Activated T-helper 2 cell treated with anti-CD3 and anti-CD28 coated beads, Interferon-gamma antibody, Interleukin-2, Interleukin-4, amounts not matched to agents 10 μg/mL and 5 μg/mL and 100 μg/mL, durations not matched to agents 14 hours and 24 hours and 36 hours (primary cell): ENCODE results near the gene LRCH1. TPM values are rescaled to one million over a fixed set of nuclear protein-coding genes. Genes with fewer than 3 reads are reported as not detected.
A peak's percentile ranks its signal among the peaks of the same experiment; 100 is the strongest.
"Not testable (repeated sequence)": the region's sequence is repeated elsewhere in the genome, so short reads cannot be mapped to it uniquely, and the experiment has no call there.

Source experiments
- DNase-seq: peaks from one replicate; pipeline ENCODE4 v3.0.0; 2021; ENCODE audit warnings: low spot score
- H3K27ac Mint-ChIP-seq: one replicate; pipeline ENCODE4 v1.8.0; 2021; ENCODE audit warnings: mixed read lengths
- H3K27me3 Mint-ChIP-seq: one replicate; pipeline ENCODE4 v1.8.0; 2021; ENCODE audit warnings: low read depth, mixed read lengths
- H3K36me3 Mint-ChIP-seq: one replicate; pipeline ENCODE4 v1.8.0; 2021; ENCODE audit warnings: low read depth, mixed read lengths
- H3K4me1 Mint-ChIP-seq: one replicate; pipeline ENCODE4 v1.8.0; 2021; ENCODE audit warnings: low read depth, mixed read lengths
- H3K4me3 Mint-ChIP-seq: one replicate; pipeline ENCODE4 v1.8.0; 2021; ENCODE audit warnings: low read depth, mild to moderate bottlenecking, moderate library complexity, mixed read lengths
- H3K9me3 Mint-ChIP-seq: one replicate; pipeline ENCODE4 v1.8.0; 2021; ENCODE audit warnings: mixed read lengths
- intact Hi-C: fragments of 100-400 bp; cut with micrococcal nuclease; formaldehyde crosslinking; loops from one replicate; pipeline ENCODE4 v1.15.1; 2023
- total RNA-seq: library from RNA; stranded (reverse); gene quantifications from 2 replicates; pipeline ENCODE4 v1.2.3, GENCODE V29; 2022

Gene LRCH1
- total RNA-seq, 1 donor from 2014 or later = 17.8 TPM

DNA sequence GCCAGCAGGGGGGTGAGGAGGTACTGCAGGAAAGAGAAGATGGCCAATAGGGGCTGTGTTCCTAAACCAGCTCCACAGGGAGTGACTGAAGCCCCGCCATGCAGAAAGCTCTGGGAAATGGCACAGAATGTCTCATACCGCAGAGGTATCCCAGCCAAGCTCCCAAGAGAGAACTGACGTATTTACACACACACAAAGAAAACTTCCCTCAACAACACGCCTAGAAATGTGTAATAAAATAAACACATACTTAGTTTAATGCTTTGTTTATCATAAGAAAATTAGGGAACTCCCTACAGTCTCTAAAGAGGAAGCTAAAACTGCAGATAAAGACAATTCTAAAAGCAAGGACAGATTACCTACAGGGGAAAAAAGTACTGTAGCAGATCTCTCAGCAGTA lies 204.0 kb downstream of the LRCH1 start:
- DNase-seq = no peak
- intact Hi-C loops = no loop called here
- Mint-ChIP-seq H3K27ac (no peak overlapping the region), H3K27me3 (no peaks in the 10 kb centered on the region), H3K9me3 (no peaks in the 10 kb centered on the region), H3K4me3 (no peak overlapping the region), H3K36me3 (peaks cover 19% of the 10 kb centered on the region), H3K4me1 (peaks cover 40% of the 10 kb centered on the region)

GRCh38 chr13:46757640-46758039 lies 204.7 kb downstream of the LRCH1 start:
- H3K27ac Mint-ChIP-seq = peak overlapping the region; percentile 4
- H3K9me3 Mint-ChIP-seq = no peaks in the 10 kb centered on the region
- no peak overlapping the region for H3K4me3 Mint-ChIP-seq
- no peak for DNase-seq
- H3K4me1 Mint-ChIP-seq = peaks cover 38% of the 10 kb centered on the region
- peaks cover 16% of the 10 kb centered on the region for H3K36me3 Mint-ChIP-seq
- H3K27me3 Mint-ChIP-seq = no peaks in the 10 kb centered on the region
- intact Hi-C loops = no loop called here

GRCh38 chr13:46759846-46760245 lies 206.9 kb downstream of the LRCH1 start:
- H3K36me3 Mint-ChIP-seq = peaks cover under 1% of the 10 kb centered on the region

DNA sequence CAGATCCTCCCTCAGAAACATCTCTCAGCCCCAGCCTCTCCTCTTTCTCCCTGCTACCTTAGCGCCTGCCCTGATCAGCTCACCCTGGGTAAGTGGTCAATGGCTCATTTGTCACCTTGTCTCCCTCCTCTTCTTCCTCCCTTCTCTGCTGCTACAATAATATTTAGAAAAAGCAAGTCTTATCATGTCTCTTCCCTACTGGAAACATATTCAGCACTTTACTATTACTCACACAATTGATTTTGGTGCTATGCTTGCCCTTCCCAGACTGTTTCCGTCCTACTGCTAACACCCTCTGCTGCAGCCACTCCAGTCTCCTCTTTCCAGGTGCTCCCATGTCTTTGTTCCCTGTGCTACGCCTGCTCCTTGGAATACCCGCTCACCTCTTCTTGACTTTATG lies 208.2 kb downstream of the LRCH1 start:
- no peak overlapping the region for H3K4me3 Mint-ChIP-seq

More at GRCh38 chr13:46759846-46760245, 206.9 kb downstream of the LRCH1 start:
- Mint-ChIP-seq H3K9me3 (no peaks in the 10 kb centered on the region), H3K4me3 (no peak overlapping the region), H3K4me1 (peaks cover 25% of the 10 kb centered on the region), H3K27me3 (no peaks in the 10 kb centered on the region), H3K27ac (no peak overlapping the region)
- intact Hi-C loops = no loop called here
- no peak for DNase-seq

GRCh38 chr13:46761866-46762265 lies 208.9 kb downstream of the LRCH1 start:
- no peak for DNase-seq
- Mint-ChIP-seq H3K4me3 (no peak overlapping the region), H3K27ac (no peak overlapping the region), H3K36me3 (no peaks in the 10 kb centered on the region), H3K9me3 (no peaks in the 10 kb centered on the region), H3K27me3 (no peaks in the 10 kb centered on the region), H3K4me1 (peaks cover 25% of the 10 kb centered on the region)
- intact Hi-C loops = no loop called here

More for the DNA sequence above, 208.2 kb downstream of the LRCH1 start:
- no peak for DNase-seq
- Mint-ChIP-seq H3K36me3 (no peaks in the 10 kb centered on the region), H3K4me1 (peaks cover 25% of the 10 kb centered on the region), H3K27ac (no peak overlapping the region), H3K9me3 (no peaks in the 10 kb centered on the region), H3K27me3 (no peaks in the 10 kb centered on the region)
- intact Hi-C loops = no loop called here

DNA sequence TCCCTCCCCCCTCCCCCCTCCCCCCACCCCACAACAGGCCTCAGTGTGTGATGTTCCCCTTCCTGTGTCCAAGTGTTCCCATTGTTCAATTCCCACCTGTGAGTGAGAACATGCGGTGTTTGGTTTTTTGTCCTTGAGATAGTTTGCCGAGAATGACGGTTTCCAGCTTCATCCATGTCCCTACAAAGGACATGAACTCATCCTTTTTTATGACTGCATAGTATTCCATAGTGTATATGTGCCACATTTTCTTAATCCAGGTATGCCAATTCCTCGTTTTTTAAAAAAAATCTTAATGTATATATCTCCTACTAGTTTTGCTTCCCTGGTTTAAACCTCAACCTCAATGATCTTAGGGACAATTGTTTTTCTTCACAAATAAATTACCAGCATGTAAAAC lies 217.0 kb downstream of the LRCH1 start:
- intact Hi-C loops, H3K4me1 Mint-ChIP-seq: not testable (repeated sequence)
- peaks cover 57% of the 10 kb centered on the region for H3K36me3 Mint-ChIP-seq

GRCh38 chr13:46771693-46772092 lies 218.7 kb downstream of the LRCH1 start:
- H3K36me3 Mint-ChIP-seq = peaks cover 72% of the 10 kb centered on the region
- H3K27ac Mint-ChIP-seq = no peak overlapping the region
- no peak overlapping the region for H3K4me3 Mint-ChIP-seq
- H3K4me1 Mint-ChIP-seq = no peaks in the 10 kb centered on the region
- no peaks in the 10 kb centered on the region for H3K27me3 Mint-ChIP-seq
- no peaks in the 10 kb centered on the region for H3K9me3 Mint-ChIP-seq
- intact Hi-C loops = no loop called here
- DNase-seq = no peak

More for the DNA sequence above, 217.0 kb downstream of the LRCH1 start:
- not testable (repeated sequence) for H3K27me3 Mint-ChIP-seq, DNase-seq, H3K4me3 Mint-ChIP-seq, H3K27ac Mint-ChIP-seq, H3K9me3 Mint-ChIP-seq

GRCh38 chr13:46773541-46773940 lies 220.6 kb downstream of the LRCH1 start:
- intact Hi-C loops = no loop called here
- H3K4me1 Mint-ChIP-seq = no peaks in the 10 kb centered on the region
- no peak overlapping the region for H3K4me3 Mint-ChIP-seq
- H3K27me3 Mint-ChIP-seq = no peaks in the 10 kb centered on the region
- no peaks in the 10 kb centered on the region for H3K9me3 Mint-ChIP-seq
- peaks cover 80% of the 10 kb centered on the region for H3K36me3 Mint-ChIP-seq
- no peak for DNase-seq
- H3K27ac Mint-ChIP-seq = no peak overlapping the region

DNA sequence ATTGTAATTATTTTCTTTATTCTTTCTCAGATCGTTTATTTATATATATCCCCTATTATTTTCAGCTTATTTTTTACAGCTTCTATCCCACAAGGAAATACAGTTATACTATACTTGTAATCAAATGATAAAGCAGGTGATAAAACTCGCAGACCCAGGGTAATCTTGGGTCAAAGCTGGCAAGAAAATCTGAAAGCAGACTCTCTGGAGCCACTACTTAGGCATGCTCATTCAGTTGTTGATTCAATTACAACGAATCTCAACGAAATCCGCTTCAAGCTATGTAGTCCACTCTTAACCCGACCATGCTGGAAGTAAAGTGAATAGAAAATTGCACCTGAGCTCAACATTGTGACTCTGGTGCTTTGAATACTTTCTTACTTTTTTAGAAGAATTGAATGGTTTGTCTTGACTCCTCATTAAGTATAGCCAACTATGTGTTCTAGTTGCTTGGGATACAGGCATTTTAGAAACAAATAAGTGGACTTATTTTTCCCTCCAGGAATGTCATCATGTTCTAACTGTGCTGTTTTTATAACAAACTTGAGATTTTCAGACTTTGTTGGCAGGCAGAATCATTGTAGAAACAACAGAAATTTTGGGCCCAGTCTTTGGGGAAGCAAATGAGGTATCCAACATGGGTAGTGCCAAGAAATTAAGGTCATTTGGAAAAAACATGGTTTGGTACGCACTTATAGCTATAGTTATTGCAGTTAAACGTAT lies 222.6 kb downstream of the LRCH1 start:
- Mint-ChIP-seq H3K9me3 (no peaks in the 10 kb centered on the region), H3K36me3 (peaks cover 71% of the 10 kb centered on the region), H3K27ac (no peak overlapping the region), H3K4me3 (no peak overlapping the region), H3K4me1 (no peaks in the 10 kb centered on the region), H3K27me3 (no peaks in the 10 kb centered on the region)
- intact Hi-C loops = no loop called here
- no peak for DNase-seq

- peaks cover 68% of the 10 kb centered on the region for H3K36me3 Mint-ChIP-seq
- intact Hi-C loops = no loop called here
These were observed 225.1 kb downstream of the LRCH1 start for GRCh38 chr13:46778095-46778494.

GRCh38 chr13:46778890-46779289 lies 225.9 kb downstream of the LRCH1 start:
- H3K4me3 Mint-ChIP-seq = no peak overlapping the region
- no peaks in the 10 kb centered on the region for H3K27me3 Mint-ChIP-seq
- H3K4me1 Mint-ChIP-seq = peaks cover 4% of the 10 kb centered on the region
- H3K36me3 Mint-ChIP-seq = peaks cover 63% of the 10 kb centered on the region
- no peak for DNase-seq
- no peaks in the 10 kb centered on the region for H3K9me3 Mint-ChIP-seq
- no peak overlapping the region for H3K27ac Mint-ChIP-seq
- intact Hi-C loops = no loop called here

More at GRCh38 chr13:46778095-46778494, 225.1 kb downstream of the LRCH1 start:
- Mint-ChIP-seq H3K9me3 (no peaks in the 10 kb centered on the region), H3K27me3 (no peaks in the 10 kb centered on the region), H3K27ac (no peak overlapping the region), H3K4me1 (peaks cover 3% of the 10 kb centered on the region), H3K4me3 (no peak overlapping the region)
- no peak for DNase-seq

DNA sequence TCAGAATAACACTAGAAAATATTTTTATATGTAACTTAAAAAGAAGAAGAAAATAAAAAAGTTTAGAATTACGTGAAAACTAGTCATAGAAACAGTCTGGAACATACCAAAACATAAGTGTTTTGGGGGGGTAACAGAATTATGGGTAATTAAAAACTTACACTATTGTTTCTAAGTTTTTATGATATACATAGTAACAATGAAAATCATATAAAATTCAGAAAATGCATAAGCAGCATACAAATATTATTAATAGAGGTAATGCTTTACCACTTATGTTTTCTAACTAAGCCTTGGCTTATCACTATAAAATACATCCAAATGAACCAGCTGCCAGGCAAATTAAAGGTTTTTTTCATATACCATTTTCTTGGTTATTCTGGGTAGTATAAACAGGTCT lies 229.1 kb downstream of the LRCH1 start:
- no peaks in the 10 kb centered on the region for H3K27me3 Mint-ChIP-seq
- peaks cover 6% of the 10 kb centered on the region for H3K4me1 Mint-ChIP-seq
- intact Hi-C loops = no loop called here
- no peak overlapping the region for H3K4me3 Mint-ChIP-seq
- H3K27ac Mint-ChIP-seq = no peak overlapping the region
- peaks cover 60% of the 10 kb centered on the region for H3K36me3 Mint-ChIP-seq
- H3K9me3 Mint-ChIP-seq = no peaks in the 10 kb centered on the region
- no peak for DNase-seq

- intact Hi-C loops = no loop called here
- no peak overlapping the region for H3K4me3 Mint-ChIP-seq
- peaks cover 6% of the 10 kb centered on the region for H3K4me1 Mint-ChIP-seq
- H3K36me3 Mint-ChIP-seq = peaks cover 60% of the 10 kb centered on the region
- no peak overlapping the region for H3K27ac Mint-ChIP-seq
- no peaks in the 10 kb centered on the region for H3K27me3 Mint-ChIP-seq
- DNase-seq = no peak
- no peaks in the 10 kb centered on the region for H3K9me3 Mint-ChIP-seq
These were observed 229.7 kb downstream of the LRCH1 start for GRCh38 chr13:46782691-46783090.
